ENCODE data around the gene TUT4.

DNA sequence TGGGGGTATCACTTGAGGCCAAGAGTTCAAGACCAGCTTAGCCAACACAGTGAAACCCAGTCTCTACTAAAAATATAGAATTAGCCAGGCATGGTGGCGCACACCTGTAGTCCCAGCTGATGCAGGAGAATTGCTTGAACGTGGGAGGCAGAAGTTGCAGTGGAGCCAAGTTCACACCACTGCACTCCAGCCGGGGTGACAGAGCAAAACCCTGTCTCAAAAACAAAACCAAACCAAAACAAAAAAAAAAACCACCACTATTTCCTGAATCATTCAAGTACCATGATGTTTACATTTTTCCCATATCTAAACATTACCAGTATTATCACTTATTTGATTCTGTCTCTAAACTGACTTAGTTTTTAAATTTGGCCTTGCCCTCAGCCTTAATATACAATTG, 29.5 kb downstream of the TUT4 start:
- no peak for TF ChIP-seq EZH2phosphoT487 (IDR thresholded peaks at IDR 0.05; ENCODE audit: insufficient read depth, low read depth)
- TF ChIP-seq EZH2 (IDR thresholded peaks at IDR 0.05; ENCODE audit: insufficient read depth, poor library complexity, severe bottlenecking): no peak
